Activated naive CD4-positive, alpha-beta T cell treated with anti-CD3 and anti-CD28 coated beads, Interleukin-2, amount 50 U/mL, for 72 hours (primary cell): Measurements from ENCODE around the gene ABRAXAS1. TPM values are rescaled to one million over a fixed set of nuclear protein-coding genes. Genes with fewer than 3 reads are reported as not detected.

ENCODE experiments used
- ATAC-seq, 2 donors: fragments of 150-1000 bp; cut with Tn5 transposase; 2 replicates each; pipeline ENCODE4 v1.10.0; 2021; ENCODE audit warnings: mild to moderate bottlenecking in 2 of 2, moderate library complexity in 2 of 2
- DNase-seq, 2 donors: peaks; one replicate each; pipeline ENCODE4 v3.0.0; 2021 to 2022; ENCODE audit warnings: low spot score in 2 of 2
- H3K27ac Mint-ChIP-seq, 2 donors: one replicate each; pipeline ENCODE4 v1.8.0; 2022; ENCODE audit warnings: mild to moderate bottlenecking in 2 of 2, mixed read lengths in 2 of 2
- H3K36me3 Mint-ChIP-seq, 2 donors: one replicate each; pipeline ENCODE4 v1.8.0; 2022; ENCODE audit warnings: mixed read lengths in 2 of 2
- H3K9me3 Mint-ChIP-seq, 2 donors: one replicate each; pipeline ENCODE4 v1.8.0; 2022; ENCODE audit warnings: mixed read lengths in 2 of 2
- total RNA-seq, 2 donors: library from RNA; stranded (reverse); gene quantifications; one replicate each; pipeline ENCODE4 v1.2.3, GENCODE V29; 2022

ABRAXAS1 gene
- total RNA-seq, 2 donors from 2014 or later: 20.7 to 22.0 TPM

DNA sequence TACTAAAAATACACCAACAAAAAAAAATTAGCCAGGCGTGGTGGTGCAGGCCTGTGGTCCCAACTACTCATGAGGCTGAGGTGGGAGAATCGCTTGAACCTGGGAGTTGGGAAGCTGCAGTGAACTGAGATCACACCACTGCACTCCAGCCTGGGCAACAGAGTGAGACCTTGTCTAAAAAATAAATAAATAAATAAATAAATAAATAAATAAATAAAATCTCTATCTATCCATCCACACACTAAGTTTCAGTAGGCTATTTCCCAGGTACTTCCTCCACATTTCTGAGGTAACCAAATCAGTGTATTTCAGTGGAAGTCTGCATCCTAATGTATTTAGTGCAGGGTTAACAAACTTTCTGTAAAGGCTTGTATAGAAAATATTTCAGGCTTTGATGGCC lies 10.9 kb downstream of the ABRAXAS1 start:
- H3K27ac Mint-ChIP-seq: no peak overlapping the region
- DNase-seq (no peak), ATAC-seq (no peak)
- H3K9me3 Mint-ChIP-seq: no peaks in the 10 kb centered on the region
- peaks cover 5 to 6% of the 10 kb centered on the region in 2 donors for H3K36me3 Mint-ChIP-seq

DNA sequence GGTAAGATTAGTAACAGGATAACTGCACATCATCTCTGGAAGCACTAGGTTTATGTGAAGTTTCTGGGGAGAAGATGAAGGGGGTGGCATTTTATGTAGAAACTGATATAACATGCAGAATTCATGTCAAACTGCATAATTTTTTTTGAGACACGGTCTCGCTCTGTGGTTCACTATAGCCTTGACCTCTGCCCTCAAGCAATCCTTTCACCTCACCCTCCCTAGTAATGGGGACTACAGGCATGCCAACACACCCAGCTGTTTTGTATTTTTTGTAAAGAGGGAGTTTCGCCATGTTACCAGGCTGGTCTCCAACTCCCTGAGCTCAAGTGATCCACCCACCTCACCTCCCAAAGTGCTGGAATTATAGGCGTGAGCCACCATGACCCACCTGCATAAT lies 11.5 kb downstream of the ABRAXAS1 start:
- Mint-ChIP-seq H3K9me3 (no peaks in the 10 kb centered on the region), H3K27ac (no peak overlapping the region), H3K36me3 (peaks cover 5 to 6% of the 10 kb centered on the region in 2 donors)
- ATAC-seq: no peak
- DNase-seq: no peak

DNA sequence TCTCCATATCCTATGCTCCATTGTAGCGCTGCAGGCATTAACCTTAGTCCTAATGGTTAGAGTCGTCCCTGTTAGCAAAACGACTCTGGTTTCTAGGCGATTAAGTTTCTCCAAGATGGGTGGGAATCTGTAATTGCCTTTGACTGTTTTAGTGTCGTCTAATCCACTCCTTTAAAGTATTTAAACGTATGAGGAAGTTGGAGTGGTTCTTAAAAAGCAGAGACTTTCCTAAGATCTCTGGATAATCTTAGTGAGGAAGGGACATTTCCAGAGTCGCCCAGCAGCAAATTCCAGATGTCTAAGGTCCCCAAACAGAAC lies 28.8 kb downstream of the ABRAXAS1 start:
- Mint-ChIP-seq H3K9me3 (no peaks in the 10 kb centered on the region), H3K27ac (peak overlapping the region; percentile 98 to 99), H3K36me3 (peaks cover 28 to 30% of the 10 kb centered on the region in 2 donors)
- no peak for DNase-seq
- no peak for ATAC-seq

DNA sequence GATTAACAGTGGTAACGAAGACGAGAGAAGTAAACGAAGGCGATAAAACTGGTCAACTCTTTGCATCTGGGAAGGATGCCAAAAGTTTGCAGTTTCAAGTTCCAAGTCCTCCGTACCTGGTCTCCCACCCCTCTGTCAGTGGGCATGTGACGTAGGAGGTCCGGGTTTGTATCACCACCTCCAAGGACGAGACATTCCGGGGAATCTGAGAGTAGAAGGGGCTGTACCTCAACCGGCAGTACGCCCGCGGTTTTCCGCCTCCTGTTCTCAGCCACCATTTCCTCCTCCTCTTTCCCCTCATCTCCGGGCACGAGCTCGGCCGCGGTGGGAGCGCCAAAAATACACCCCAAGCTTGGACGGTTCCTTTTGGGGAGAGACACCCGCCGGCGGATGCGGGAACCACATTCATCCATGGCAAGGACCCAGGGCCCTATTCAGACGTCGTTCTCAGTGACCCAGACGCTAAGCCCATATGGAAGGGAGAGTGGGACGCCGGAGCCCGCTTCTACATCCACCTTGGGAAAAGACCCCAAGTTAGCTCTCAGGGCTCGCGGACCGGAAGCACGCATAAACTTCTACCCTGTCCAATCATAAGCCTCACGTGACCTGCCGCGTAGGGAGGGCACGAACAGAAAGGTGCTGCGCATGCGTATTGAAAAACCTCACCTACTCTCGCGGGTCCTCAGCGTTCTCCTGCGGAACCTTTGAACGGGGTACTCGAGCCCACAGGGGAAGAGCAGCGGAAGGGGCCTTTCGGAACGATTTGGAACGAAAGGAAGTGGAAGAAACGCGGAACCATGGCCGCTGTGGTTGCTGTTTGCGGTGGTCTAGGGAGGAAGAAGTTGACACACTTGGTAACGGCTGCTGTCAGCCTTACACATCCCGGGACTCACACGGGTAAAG lies 29.4 kb downstream of the ABRAXAS1 start, which contains the start of the genes HELQ and MRPS18C:
Gene HELQ, minus strand, starts transcription at position 543 of the 903 bp plus-strand sequence. Its CDS starts 130 bp downstream, at position 413.
Gene MRPS18C, plus strand, starts transcription at position 778 of the 903 bp plus-strand sequence. Its CDS starts 20 bp downstream, at position 798.
- H3K36me3 Mint-ChIP-seq: peaks cover 28 to 32% of the 10 kb centered on the region in 2 donors
- peak within 1 kb of the TSS; percentile 98 to 99 for H3K27ac Mint-ChIP-seq
- ATAC-seq (peak; percentile 91 to 95), DNase-seq (peak; percentile 90 to 96)
- no peaks in the 10 kb centered on the region for H3K9me3 Mint-ChIP-seq

DNA sequence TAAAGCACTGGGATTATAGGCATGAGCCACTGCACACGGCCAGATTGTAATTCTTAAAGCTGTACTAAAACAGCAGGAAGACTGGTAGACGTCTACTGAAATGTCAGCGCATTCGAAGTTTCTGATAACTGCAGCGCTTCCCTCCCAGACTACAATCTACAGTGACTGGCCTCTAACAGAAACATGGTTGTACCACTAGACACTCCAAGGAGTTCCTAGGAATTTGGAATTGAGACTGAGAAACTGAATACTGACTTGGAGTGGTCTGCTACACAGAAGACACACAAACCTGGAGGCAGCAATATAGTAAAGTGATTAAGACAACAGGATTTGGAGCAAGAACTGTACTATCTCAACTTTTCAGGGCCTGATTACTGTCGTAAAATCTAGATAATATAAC lies 30.2 kb downstream of the ABRAXAS1 start:
- DNase-seq (no peak), ATAC-seq (no peak)
- H3K9me3 Mint-ChIP-seq: no peaks in the 10 kb centered on the region
- H3K36me3 Mint-ChIP-seq: peaks cover 28 to 32% of the 10 kb centered on the region in 2 donors
- peak overlapping the region; percentile 98 to 99 for H3K27ac Mint-ChIP-seq

DNA sequence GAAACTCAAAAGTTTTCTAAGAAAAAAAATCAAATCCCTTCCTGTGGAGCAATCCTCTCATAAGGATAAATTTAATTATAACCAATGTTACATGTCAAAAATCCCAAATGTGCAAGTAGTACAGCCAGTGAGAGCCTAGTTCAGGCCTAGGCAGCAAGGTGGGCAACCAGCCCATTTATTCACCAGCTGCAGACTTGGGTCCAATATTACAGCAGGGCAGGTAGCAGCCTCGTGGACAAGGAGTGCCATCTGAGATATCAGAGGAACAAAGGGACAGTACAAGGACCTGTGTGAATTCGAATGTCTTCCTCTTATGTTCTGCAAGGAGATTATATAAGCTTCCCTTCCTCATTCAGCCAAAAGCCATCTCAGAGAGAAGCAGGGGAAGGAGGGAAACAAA lies 35.9 kb downstream of the ABRAXAS1 start:
- ATAC-seq: no peak
- no peaks in the 10 kb centered on the region for H3K9me3 Mint-ChIP-seq
- H3K27ac Mint-ChIP-seq: peak overlapping the region in 1 of 2 donors; percentile 38
- H3K36me3 Mint-ChIP-seq: peaks cover 4 to 11% of the 10 kb centered on the region in 2 donors
- no peak for DNase-seq

DNA sequence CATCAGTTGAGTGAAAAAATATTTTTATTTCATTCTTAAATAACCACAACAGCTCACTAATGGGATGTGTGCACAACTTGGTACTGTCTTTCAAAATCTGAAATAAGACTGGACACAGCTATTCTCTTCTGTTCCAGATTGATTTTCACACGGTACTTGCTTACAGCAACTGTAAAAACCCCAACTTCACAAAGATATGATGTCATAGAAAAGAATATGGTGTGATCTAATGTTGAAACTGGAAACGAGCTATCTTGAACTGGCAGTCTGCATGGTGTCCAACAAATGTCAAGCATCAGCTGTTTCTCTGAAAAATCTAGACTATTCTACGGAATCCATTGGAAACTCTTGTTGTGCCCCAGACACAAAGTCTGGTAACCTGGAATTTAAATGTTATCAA lies 44.0 kb downstream of the ABRAXAS1 start:
- Mint-ChIP-seq H3K36me3 (peaks cover 0 to 6% of the 10 kb centered on the region in 2 donors), H3K27ac (no peak overlapping the region), H3K9me3 (no peaks in the 10 kb centered on the region)
- DNase-seq (no peak), ATAC-seq (no peak)

DNA sequence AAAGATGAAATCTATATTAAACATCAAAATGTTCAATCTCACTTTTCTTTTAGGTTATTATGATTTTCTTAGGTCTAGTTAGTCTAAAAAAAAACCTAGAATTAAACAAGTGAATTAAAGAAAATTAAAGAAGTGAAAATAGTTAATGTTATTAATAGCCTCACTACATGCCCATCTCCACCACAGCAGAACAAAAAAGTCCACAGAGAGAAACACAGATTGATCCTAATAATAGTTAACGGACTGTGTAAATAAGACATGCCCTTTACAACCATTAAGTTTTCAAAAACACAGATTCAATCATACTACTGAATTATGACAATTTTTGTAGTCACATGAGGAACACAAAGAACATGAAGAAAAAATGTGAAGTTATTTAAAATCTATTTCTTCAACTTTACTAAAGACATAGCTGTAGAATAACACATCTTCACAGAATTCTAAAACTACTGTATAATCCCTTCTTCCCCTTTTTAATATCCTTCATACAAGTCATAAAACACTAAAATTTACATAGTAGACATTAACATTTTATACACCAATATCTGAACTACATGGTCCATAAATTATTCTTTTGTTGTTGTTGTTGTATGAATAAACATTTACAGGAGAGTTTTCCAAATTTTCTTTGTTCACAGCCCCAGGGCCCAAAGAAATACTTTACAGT lies 44.6 kb downstream of the ABRAXAS1 start:
- DNase-seq: no peak
- Mint-ChIP-seq H3K27ac (no peak overlapping the region), H3K36me3 (peaks cover 0 to 6% of the 10 kb centered on the region in 2 donors), H3K9me3 (no peaks in the 10 kb centered on the region)
- no peak for ATAC-seq

DNA sequence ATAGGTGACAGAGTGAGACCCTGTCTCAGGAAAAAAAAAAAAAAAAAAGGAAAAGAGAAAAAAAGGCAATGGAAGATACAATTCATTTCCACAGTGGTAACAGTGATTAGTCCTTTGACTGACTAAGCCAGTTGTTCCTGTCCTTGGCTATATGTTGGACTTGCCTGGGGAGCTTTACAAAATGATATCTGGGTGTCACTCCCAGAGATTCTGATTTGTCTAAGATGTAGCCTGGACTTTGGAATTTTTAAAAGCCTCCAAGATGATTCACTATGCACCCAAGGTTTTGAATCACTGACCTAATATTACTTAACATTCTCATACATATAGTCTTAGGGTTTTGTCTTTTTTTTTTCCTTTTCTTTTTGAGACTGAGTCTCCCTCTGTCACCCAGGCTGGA lies 46.2 kb downstream of the ABRAXAS1 start:
- H3K36me3 Mint-ChIP-seq: peaks cover 0 to 6% of the 10 kb centered on the region in 2 donors
- H3K9me3 Mint-ChIP-seq: no peaks in the 10 kb centered on the region
- ATAC-seq (no peak), DNase-seq (no peak)
- H3K27ac Mint-ChIP-seq: no peak overlapping the region

DNA sequence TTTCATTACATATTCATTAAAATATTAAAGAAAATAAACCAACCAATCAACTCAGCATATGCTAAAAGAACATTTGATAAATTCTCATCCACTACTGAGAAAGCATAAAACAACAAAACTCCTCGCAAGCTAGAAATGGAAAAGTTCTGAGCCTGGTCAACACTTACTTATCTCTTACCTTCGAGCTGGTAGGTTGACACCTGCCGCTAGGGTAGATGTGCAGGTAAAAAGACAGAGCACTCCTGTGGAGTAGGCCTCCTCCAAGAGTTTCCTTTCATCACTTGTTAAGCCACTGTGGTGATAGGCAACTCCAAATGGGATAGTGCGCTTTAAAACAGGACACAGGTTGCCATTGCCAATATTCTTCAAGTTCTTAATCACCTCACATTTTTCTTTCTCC lies 48.2 kb downstream of the ABRAXAS1 start:
- DNase-seq (no peak), ATAC-seq (no peak)
- Mint-ChIP-seq H3K9me3 (no peaks in the 10 kb centered on the region), H3K36me3 (peaks cover 0 to 6% of the 10 kb centered on the region in 2 donors), H3K27ac (no peak overlapping the region)

DNA sequence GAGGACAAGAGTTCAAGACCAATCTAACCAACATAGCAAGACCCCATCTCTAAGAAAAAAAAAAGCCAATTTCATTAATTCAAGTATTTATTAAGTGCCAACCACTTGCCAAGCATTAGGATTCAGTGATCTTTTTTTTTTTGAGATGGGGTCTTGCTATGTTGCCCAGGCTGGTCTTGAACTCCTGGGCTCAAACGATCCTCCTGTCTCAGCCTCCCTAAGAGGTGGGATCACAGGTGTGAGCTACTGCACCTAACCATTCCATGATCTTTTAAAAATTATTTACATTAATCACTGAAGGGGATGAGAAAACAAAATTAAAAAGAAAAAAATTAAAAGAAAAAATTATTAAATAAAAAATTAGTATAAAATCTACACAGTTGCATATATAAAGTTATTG lies 53.7 kb downstream of the ABRAXAS1 start:
- no peak overlapping the region for H3K27ac Mint-ChIP-seq
- H3K9me3 Mint-ChIP-seq: no peaks in the 10 kb centered on the region
- no peaks in the 10 kb centered on the region for H3K36me3 Mint-ChIP-seq
- ATAC-seq (no peak), DNase-seq (no peak)

DNA sequence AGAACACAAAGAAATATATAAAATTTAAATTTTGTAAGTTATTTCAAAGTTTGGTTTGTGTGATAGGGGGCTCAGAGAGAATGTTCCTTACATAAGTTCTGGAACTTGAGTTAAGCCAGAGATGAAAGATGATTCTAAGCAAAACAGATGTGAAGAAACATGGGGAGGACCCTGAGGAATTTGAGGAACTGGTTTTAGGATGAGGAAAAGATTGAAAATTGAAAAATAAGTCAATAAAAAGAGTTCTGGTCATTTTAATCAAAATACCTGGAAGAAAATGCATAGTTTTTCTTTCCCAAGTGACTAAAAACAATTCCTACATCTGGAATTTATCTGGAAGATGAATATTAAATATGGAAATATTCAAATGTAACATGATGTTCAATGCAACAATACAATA lies 66.7 kb downstream of the ABRAXAS1 start:
- peaks cover 0 to 5% of the 10 kb centered on the region in 2 donors for H3K36me3 Mint-ChIP-seq
- H3K9me3 Mint-ChIP-seq: no peaks in the 10 kb centered on the region
- no peak for ATAC-seq
- no peak for DNase-seq
- H3K27ac Mint-ChIP-seq: peak overlapping the region in 1 of 2 donors; percentile 47

DNA sequence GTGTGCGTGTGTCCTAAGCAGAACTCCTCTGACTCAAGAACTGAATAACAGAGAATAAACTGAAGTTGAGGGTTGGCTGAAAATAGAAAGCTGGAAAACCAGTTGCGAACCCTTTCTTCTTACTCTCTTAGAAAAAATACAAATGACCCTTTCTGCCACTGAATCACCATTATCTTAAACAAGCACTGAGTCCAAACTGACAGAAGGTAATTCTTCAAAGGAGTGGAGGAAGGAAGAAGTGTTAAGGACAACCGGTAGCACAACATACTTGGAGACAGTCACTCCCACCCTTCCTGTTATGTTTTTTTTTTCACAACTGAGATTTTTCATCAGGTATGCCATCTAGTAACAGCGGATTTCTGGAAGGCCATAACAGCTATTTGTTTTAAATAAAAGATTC lies 67.3 kb downstream of the ABRAXAS1 start:
- ATAC-seq (no peak), DNase-seq (no peak)
- Mint-ChIP-seq H3K9me3 (no peaks in the 10 kb centered on the region), H3K36me3 (peaks cover 0 to 5% of the 10 kb centered on the region in 2 donors), H3K27ac (peak overlapping the region; percentile 27 to 50)

DNA sequence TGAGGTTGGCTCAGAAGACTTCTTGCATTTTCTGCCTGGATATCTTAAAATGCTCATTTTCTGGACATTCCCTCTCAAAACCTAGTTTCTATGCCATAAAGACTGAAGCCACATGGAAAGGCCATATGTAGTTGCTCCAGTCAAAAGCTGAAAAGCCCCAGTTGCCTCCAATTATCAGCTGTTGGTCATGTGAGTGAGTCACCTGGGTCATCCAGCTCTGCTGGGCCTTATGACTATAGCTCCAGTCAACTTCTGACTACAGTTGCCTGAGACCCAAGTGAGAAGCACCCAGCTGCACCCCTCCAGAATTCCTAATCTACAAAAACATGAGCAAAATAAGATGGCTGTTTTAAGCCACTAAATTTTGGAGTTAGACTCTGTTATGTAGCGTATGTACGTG lies 71.2 kb downstream of the ABRAXAS1 start:
- Mint-ChIP-seq H3K27ac (no peak overlapping the region), H3K36me3 (peaks cover 0 to 5% of the 10 kb centered on the region in 2 donors), H3K9me3 (no peaks in the 10 kb centered on the region)
- peak in 1 of 2 donors; percentile 43 for ATAC-seq
- no peak for DNase-seq
